PFSK-1 (cell line): ENCODE data around the gene TFDP2.

Experiments
- FOXP2 ChIP-seq: optimal IDR thresholded peaks from 2 replicates; pipeline ENCODE3; 2011; ENCODE audit warnings: borderline replicate concordance, control low read depth, inconsistent platforms; ENCODE audit not compliant: insufficient read depth; ENCODE audit errors: extremely low read length, extremely low read depth
- POLR2AphosphoS5 ChIP-seq: IDR thresholded peaks from 2 replicates; pipeline ENCODE4 v1.6.1; 2012; ENCODE audit warnings: low read depth, mild to moderate bottlenecking, control low read depth, low read length, moderate library complexity
- SIN3A ChIP-seq: IDR thresholded peaks from 2 replicates; pipeline ENCODE4 v1.6.1; 2012; ENCODE audit warnings: mild to moderate bottlenecking, low read length, moderate library complexity, borderline replicate concordance; ENCODE audit not compliant: insufficient read depth
- TAF1 ChIP-seq: IDR thresholded peaks from 2 replicates; pipeline ENCODE4 v1.6.1; 2012; ENCODE audit warnings: low read length, control low read depth, borderline replicate concordance; ENCODE audit not compliant: insufficient read depth
- TF ChIP-seq, protein P1 (sequence below), 2 experiments: IDR thresholded peaks; 2 replicates each; pipeline versions ENCODE4 v1.6.1 to v1.8.0; 2011 to 2012; ENCODE audit warnings: low read depth in 2 of 2, low read length in 2 of 2, control low read depth in 1 of 2, inconsistent platforms in 1 of 2, mild to moderate bottlenecking in 1 of 2, moderate library complexity in 1 of 2; ENCODE audit not compliant: insufficient read depth in 1 of 2

DNA sequence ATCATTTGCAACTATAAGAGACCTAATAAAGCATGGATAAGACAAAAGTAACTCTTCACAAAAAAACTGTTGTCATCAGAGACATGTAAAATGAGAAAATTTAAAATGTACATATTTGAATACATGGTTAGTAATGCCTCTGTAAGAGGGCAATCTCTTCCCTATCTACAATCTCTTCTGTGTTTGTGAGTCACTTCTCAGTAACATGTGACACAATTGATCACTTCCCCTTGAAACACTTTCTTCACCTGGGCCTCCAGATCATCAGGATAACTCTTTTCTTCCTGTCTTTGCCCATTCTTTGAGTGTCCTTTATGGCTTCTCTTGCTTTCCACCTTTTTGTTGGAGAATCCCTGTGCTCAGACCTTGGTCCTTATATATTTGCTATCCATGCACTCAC, 50.4 kb downstream of the TFDP2 start:
- TF ChIP-seq TAF1 (no peak), SIN3A (no peak), POLR2AphosphoS5 (no peak), FOXP2 (no peak)
- TF ChIP-seq, protein P1, sequence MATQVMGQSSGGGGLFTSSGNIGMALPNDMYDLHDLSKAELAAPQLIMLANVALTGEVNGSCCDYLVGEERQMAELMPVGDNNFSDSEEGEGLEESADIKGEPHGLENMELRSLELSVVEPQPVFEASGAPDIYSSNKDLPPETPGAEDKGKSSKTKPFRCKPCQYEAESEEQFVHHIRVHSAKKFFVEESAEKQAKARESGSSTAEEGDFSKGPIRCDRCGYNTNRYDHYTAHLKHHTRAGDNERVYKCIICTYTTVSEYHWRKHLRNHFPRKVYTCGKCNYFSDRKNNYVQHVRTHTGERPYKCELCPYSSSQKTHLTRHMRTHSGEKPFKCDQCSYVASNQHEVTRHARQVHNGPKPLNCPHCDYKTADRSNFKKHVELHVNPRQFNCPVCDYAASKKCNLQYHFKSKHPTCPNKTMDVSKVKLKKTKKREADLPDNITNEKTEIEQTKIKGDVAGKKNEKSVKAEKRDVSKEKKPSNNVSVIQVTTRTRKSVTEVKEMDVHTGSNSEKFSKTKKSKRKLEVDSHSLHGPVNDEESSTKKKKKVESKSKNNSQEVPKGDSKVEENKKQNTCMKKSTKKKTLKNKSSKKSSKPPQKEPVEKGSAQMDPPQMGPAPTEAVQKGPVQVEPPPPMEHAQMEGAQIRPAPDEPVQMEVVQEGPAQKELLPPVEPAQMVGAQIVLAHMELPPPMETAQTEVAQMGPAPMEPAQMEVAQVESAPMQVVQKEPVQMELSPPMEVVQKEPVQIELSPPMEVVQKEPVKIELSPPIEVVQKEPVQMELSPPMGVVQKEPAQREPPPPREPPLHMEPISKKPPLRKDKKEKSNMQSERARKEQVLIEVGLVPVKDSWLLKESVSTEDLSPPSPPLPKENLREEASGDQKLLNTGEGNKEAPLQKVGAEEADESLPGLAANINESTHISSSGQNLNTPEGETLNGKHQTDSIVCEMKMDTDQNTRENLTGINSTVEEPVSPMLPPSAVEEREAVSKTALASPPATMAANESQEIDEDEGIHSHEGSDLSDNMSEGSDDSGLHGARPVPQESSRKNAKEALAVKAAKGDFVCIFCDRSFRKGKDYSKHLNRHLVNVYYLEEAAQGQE (IDR thresholded peaks at IDR 0.05; ENCODE audit: insufficient read depth in 1 of 2, low read depth in 2 of 2, low read length in 2 of 2) = no peak
